Lower leg skin (tissue), 3 donors: ENCODE results near the gene NDUFB10.

ENCODE experiments used
- POLR2A ChIP-seq, 2 donors: fragments of 450-650 bp; IDR thresholded peaks; one replicate each; pipeline ENCODE4 v1.6.1; 2016 to 2017; ENCODE audit warnings: antibody characterized with exemption in 2 of 2, mild to moderate bottlenecking in 1 of 2, moderate library complexity in 1 of 2
- TF ChIP-seq, protein P1 (sequence below), 3 donors: fragments of 450-650 bp; IDR thresholded peaks; one replicate each; pipeline ENCODE4 v1.5.1; 2016; ENCODE audit warnings: antibody characterized with exemption in 3 of 3, mild to moderate bottlenecking in 3 of 3, moderate library complexity in 2 of 3

DNA sequence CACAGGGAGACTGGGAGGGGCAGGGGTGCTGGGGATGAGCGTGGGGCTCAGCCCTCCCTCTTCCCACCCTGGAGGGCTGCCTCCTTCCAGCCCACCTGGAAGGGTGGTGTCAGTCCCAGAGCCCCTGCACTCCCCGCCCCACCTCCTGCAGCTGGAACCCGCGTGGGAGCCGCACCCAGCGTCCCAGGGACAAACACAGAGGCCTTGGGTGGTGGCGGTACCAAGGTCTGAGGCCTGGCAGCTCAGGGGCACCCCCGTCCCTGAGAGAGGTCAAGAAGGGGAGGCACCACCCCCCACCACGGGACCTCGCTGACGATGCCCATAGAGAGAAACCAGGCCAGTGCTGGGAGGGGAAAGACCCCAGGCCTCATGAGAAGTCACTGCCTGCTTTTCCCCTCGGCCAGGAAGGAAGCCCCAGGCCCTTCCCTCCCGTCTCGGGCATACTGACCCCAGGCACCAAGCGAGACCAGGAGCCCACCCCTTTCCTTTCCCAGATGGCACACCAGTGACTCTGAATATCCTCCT lies 45.2 kb upstream of the NDUFB10 start:
- TF ChIP-seq, protein P1, sequence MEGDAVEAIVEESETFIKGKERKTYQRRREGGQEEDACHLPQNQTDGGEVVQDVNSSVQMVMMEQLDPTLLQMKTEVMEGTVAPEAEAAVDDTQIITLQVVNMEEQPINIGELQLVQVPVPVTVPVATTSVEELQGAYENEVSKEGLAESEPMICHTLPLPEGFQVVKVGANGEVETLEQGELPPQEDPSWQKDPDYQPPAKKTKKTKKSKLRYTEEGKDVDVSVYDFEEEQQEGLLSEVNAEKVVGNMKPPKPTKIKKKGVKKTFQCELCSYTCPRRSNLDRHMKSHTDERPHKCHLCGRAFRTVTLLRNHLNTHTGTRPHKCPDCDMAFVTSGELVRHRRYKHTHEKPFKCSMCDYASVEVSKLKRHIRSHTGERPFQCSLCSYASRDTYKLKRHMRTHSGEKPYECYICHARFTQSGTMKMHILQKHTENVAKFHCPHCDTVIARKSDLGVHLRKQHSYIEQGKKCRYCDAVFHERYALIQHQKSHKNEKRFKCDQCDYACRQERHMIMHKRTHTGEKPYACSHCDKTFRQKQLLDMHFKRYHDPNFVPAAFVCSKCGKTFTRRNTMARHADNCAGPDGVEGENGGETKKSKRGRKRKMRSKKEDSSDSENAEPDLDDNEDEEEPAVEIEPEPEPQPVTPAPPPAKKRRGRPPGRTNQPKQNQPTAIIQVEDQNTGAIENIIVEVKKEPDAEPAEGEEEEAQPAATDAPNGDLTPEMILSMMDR (IDR thresholded peaks at IDR 0.05) = no peak
- TF ChIP-seq POLR2A (IDR thresholded peaks at IDR 0.05) = no peak
